CD4-positive, alpha-beta T cell treated with Interleukin-10 for 1 hour (primary cell): ENCODE results near the gene LRRC57.
A peak's percentile ranks its signal among the peaks of the same experiment; 100 is the strongest.

Experiments used
- DNase-seq: peaks from one replicate; pipeline ENCODE4 v3.0.0-alpha.2; 2020

The LRRC57 gene

GRCh38 chr15:42549741-42550392 lies 1.3 kb upstream of the LRRC57 start:
- DNase-seq = no peak

GRCh38 chr15:42549032-42549491 lies 469 bp upstream of the LRRC57 start:
- no peak for DNase-seq

GRCh38 chr15:42547918-42548248 lies 710 bp downstream of the LRRC57 start:
- no peak for DNase-seq

GRCh38 chr15:42544853-42545629 lies 3.6 kb downstream of the LRRC57 start:
- no peak for DNase-seq

GRCh38 chr15:42533246-42533645 lies 15.3 kb downstream of the LRRC57 start:
- DNase-seq = no peak

- DNase-seq = no peak
Observed at GRCh38 chr15:42528970-42529369, 19.6 kb downstream of the LRRC57 start.

- DNase-seq = no peak
Observed at GRCh38 chr15:42523331-42523730, 25.3 kb downstream of the LRRC57 start.

GRCh38 chr15:42511007-42511391 lies 37.6 kb downstream of the LRRC57 start:
- no peak for DNase-seq

GRCh38 chr15:42510258-42511006 lies 38.2 kb downstream of the LRRC57 start:
- DNase-seq = no peak

- DNase-seq = no peak
Observed at GRCh38 chr15:42508263-42508690, 40.3 kb downstream of the LRRC57 start.

- no peak for DNase-seq
Observed at GRCh38 chr15:42507514-42507913, 41.1 kb downstream of the LRRC57 start.

- DNase-seq = no peak
Observed at GRCh38 chr15:42504631-42505030, 44.0 kb downstream of the LRRC57 start.

GRCh38 chr15:42503825-42504224 lies 44.8 kb downstream of the LRRC57 start:
- DNase-seq = no peak

- no peak for DNase-seq
Observed at GRCh38 chr15:42502477-42502876, 46.1 kb downstream of the LRRC57 start.

- DNase-seq = no peak
Observed at GRCh38 chr15:42499858-42500609, 48.6 kb downstream of the LRRC57 start.

GRCh38 chr15:42498212-42499068 lies 50.2 kb downstream of the LRRC57 start:
- no peak for DNase-seq

GRCh38 chr15:42495361-42496212 lies 53.0 kb downstream of the LRRC57 start, which contains the start of gene SNAP23:
Gene SNAP23 (plus strand): TSS chr15:42495634. CDS start chr15:42511847, 16,213 bp downstream.
- peak; percentile 87 for DNase-seq

- peak; percentile 48 for DNase-seq
Observed at GRCh38 chr15:42494998-42495360, 53.6 kb downstream of the LRRC57 start.

GRCh38 chr15:42493679-42494078 lies 54.9 kb downstream of the LRRC57 start:
- no peak for DNase-seq

GRCh38 chr15:42491539-42492225 lies 56.9 kb downstream of the LRRC57 start:
- no peak for DNase-seq
